Fibroblast of skin of left biceps (primary cell): Measurements from ENCODE around the gene KRAS.

Source experiments
- DNase-seq, 2 experiments: peaks; one replicate each; pipeline ENCODE4 v3.0.0-alpha.2; 2013; ENCODE audit warnings: low read depth in 2 of 2

The KRAS gene

GRCh38 chr12:25195056-25195971, 55.4 kb downstream of the KRAS start, which contains the start of the genes DNAI7 and ETFRF1:
Gene DNAI7 (minus strand): TSS chr12:25195160. CDS start chr12:25195078, 82 bp downstream.
Gene ETFRF1 (plus strand): TSS chr12:25195237. CDS start chr12:25203957, 8,720 bp downstream.
- DNase-seq, result peak; percentile 70 to 71

GRCh38 chr12:25194722-25195055, 56.0 kb downstream of the KRAS start:
- no peak for DNase-seq

GRCh38 chr12:25194214-25194613, 56.5 kb downstream of the KRAS start:
- peak; percentile 40 for DNase-seq

- DNase-seq, result no peak
These were observed 59.9 kb downstream of the KRAS start for GRCh38 chr12:25190793-25191192.

GRCh38 chr12:25189656-25190055, 61.1 kb downstream of the KRAS start:
- DNase-seq, result no peak

- peak; percentile 83 to 87 for DNase-seq
These were observed 62.9 kb downstream of the KRAS start for GRCh38 chr12:25187781-25188180.

- DNase-seq, result no peak
These were observed 63.8 kb downstream of the KRAS start for GRCh38 chr12:25186788-25187402.

GRCh38 chr12:25186038-25186787, 64.5 kb downstream of the KRAS start:
- DNase-seq, result no peak

GRCh38 chr12:25184132-25184531, 66.6 kb downstream of the KRAS start:
- no peak for DNase-seq

- DNase-seq, result no peak
These were observed 68.0 kb downstream of the KRAS start for GRCh38 chr12:25182765-25183164.

- DNase-seq, result no peak
These were observed 87.9 kb downstream of the KRAS start for GRCh38 chr12:25162866-25163265.

GRCh38 chr12:25156061-25156460, 94.7 kb downstream of the KRAS start:
- DNase-seq, result no peak

GRCh38 chr12:25155022-25155576, 95.6 kb downstream of the KRAS start:
- peak in 1 of 2 experiments; percentile 7 for DNase-seq
